Brain microvascular endothelial cell (primary cell): ENCODE measurements around the gene GPR142.

Experiments
- DNase-seq: peaks from one replicate; pipeline ENCODE4 v3.0.0-alpha.2; 2020
- H3K27ac ChIP-seq: fragments of 250-450 bp; sonication (Bioruptor Pico); 2 replicates; pipeline ENCODE4 v1.5.1; 2020; ENCODE audit warnings: mild to moderate bottlenecking, moderate library complexity
- H3K27me3 ChIP-seq: fragments of 250-450 bp; sonication (Bioruptor Pico); replicated peaks from 2 replicates; pipeline ENCODE4 v1.5.1; 2020; ENCODE audit warnings: mild to moderate bottlenecking
- H3K36me3 ChIP-seq: fragments of 250-450 bp; sonication (Bioruptor Pico); replicated peaks from 2 replicates; pipeline ENCODE4 v1.5.1; 2020; ENCODE audit warnings: mild to moderate bottlenecking
- H3K4me3 ChIP-seq: 2 replicates; pipeline ENCODE4 v1.5.1; 2011; ENCODE audit warnings: low read depth, mild to moderate bottlenecking, control low read depth, low read length, moderate library complexity
- in situ Hi-C: cut with HindIII; loops from 2 replicates; pipeline ENCODE4 v1.10.0; 2017; ENCODE audit warnings: low sequenced_read_pairs, low pct_ligation_motif_present
- TF ChIP-seq, protein P1 (sequence below): IDR thresholded peaks from 2 replicates; pipeline ENCODE4 v1.5.1; 2011; ENCODE audit warnings: low read depth, mild to moderate bottlenecking, moderate library complexity, low read length, control low read depth, inconsistent platforms; ENCODE audit errors: missing control alignments

Gene GPR142

DNA sequence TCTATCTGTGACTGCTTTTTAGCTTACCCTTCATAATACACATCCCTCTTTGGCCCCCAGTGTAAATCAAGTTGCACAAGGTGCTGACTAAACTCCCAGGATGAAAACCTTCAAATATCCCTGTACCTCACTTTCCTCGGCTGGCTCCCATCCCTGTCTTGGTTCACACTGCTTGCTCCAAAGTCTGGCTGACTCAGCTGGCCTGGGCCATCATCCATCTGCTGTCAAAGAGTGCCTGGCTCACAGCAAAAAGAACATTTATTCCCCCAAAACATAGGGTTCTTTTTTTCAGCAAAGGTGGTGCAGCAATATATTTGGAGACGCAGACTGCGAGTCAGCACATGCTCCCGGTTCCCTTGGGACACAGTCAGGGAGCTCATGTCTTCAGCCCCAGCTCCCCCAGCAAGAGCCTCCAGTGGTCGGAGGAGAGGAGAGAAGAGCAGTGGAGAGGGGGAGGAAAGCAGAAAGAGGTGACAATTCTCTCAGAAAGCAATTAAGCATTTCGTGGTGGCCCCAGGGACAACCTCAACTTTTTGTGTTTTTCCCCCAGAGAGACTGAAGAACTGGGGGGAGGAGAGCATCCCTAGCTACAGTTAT is 26.1 kb downstream of the GPR142 start:
- H3K27me3 ChIP-seq = no peaks in the 10 kb centered on the region
- no peaks in the 10 kb centered on the region for H3K36me3 ChIP-seq
- in situ Hi-C loops = no loop called here
- no peak overlapping the region for H3K27ac ChIP-seq
- TF ChIP-seq, protein P1, sequence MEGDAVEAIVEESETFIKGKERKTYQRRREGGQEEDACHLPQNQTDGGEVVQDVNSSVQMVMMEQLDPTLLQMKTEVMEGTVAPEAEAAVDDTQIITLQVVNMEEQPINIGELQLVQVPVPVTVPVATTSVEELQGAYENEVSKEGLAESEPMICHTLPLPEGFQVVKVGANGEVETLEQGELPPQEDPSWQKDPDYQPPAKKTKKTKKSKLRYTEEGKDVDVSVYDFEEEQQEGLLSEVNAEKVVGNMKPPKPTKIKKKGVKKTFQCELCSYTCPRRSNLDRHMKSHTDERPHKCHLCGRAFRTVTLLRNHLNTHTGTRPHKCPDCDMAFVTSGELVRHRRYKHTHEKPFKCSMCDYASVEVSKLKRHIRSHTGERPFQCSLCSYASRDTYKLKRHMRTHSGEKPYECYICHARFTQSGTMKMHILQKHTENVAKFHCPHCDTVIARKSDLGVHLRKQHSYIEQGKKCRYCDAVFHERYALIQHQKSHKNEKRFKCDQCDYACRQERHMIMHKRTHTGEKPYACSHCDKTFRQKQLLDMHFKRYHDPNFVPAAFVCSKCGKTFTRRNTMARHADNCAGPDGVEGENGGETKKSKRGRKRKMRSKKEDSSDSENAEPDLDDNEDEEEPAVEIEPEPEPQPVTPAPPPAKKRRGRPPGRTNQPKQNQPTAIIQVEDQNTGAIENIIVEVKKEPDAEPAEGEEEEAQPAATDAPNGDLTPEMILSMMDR = no peak
- DNase-seq = no peak
- no peak overlapping the region for H3K4me3 ChIP-seq

DNA sequence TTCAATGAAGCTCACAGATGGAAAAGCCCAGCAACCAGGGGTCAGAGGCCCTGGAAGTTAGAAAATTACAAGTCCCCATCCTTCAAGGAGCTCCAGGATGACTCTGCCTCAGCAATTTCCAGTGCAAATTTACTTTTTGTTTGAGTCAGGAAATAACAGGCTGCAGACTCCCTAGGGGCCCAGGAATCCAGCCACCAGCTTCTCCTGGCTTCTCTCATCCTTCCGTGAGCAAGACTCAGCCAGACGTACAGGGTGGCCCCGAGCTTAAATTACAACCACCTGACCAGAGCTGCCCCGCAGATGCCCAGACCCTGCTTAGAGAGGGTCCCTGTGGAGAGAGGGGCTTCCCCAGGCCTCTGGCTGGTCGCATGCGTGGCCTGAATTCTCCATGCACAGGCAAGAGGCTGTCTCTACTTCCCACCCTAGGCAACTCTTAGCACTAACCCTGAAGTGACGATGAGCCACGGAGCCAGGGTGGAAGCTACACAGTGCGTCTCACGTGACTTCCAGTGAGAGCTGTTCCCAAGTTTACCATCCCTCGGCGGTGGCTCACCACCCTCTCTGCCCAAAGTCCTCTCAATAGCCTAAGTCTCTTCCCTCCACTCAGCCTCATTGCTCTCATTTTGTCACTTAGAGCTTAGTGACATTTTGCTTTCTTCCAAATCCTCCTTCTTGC is 27.1 kb downstream of the GPR142 start:
- TF ChIP-seq, protein P1 = no peak
- no peaks in the 10 kb centered on the region for H3K27me3 ChIP-seq
- no peak overlapping the region for H3K4me3 ChIP-seq
- in situ Hi-C loops = no loop called here
- H3K36me3 ChIP-seq = no peaks in the 10 kb centered on the region
- H3K27ac ChIP-seq = no peak overlapping the region
- DNase-seq = no peak

DNA sequence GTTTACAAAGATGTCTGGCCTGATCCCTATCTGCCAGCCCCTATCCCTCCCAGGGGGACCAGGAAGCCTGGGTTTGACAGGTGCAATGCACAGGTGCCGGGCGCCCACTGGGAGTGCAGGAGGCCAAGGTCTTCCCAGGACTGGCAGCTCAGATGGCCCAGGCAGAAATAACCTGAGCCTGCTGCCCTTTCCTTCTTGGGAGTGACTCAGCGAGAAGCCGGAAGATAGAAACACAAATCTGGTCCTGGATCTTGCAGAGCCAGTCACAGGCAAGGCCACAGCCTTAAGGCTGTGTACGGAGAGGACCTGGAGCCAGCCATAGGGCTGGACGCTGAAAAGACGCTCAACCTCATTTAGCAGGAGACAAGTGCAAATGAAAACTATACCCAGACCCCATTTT is 27.7 kb downstream of the GPR142 start:
- H3K27ac ChIP-seq = no peak overlapping the region
- H3K4me3 ChIP-seq = no peak overlapping the region
- H3K36me3 ChIP-seq = no peaks in the 10 kb centered on the region
- in situ Hi-C loops = no loop called here
- TF ChIP-seq, protein P1 = no peak
- no peak for DNase-seq
- no peaks in the 10 kb centered on the region for H3K27me3 ChIP-seq

DNA sequence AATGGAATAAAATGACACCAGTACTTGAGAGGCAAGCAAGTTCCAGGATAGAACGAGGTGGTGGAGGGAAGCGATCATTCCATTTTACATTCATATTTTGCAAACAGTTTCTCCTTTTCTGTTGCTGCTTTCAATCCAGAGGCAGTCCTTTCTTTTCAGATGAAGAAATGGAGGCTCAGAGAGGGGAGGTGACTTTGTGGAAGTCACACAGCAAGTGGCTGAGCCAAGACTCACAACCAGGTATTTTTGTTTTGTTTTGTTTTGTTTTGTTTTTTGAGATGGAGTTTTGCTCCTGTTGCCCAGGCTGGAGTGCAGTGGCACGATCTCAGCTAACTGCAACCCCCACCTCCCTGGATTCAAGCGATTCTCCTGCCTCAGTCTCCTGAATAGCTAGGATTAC is 29.3 kb downstream of the GPR142 start:
- H3K4me3 ChIP-seq = no peak overlapping the region
- in situ Hi-C loops = no loop called here
- no peak overlapping the region for H3K27ac ChIP-seq
- no peaks in the 10 kb centered on the region for H3K36me3 ChIP-seq
- TF ChIP-seq, protein P1 = no peak
- no peak for DNase-seq
- H3K27me3 ChIP-seq = no peaks in the 10 kb centered on the region

DNA sequence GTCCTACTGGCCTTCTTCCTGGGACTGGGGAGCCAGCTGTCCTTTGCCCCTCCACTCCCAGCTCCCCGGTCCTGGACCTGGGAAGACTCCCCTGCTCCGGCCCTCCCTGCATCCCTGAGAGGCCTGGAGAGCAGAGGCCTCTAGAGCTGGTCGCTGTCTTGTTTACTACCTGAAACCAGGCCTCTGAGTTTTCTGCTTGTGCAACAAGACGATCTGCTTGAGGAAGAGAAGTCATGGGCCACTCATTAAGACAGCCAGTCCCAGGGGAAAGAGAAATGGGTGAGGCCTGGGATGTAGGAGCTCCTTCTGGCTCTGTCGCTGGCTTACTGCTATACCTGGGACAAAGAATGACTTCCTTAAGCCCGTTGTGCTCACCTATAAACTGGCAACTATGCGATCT is 34.7 kb downstream of the GPR142 start:
- TF ChIP-seq, protein P1 = no peak
- no peak for DNase-seq
- Histone ChIP-seq H3K27me3 (no peaks in the 10 kb centered on the region), H3K27ac (no peak overlapping the region), H3K36me3 (no peaks in the 10 kb centered on the region), H3K4me3 (no peak overlapping the region)
- in situ Hi-C loops = no loop called here
